Neural cell (in vitro differentiated cells): Measurements from ENCODE around the gene PKNOX2. TPM values are rescaled to one million over a fixed set of nuclear protein-coding genes. Genes with fewer than 3 reads are reported as not detected.

Source experiments
- H2AFZ ChIP-seq: fragments of 200-600, 300-800 bp; sonication (generic), shearing (Covaris generic); 2 replicates; pipeline ENCODE4 v1.6.0; 2014; ENCODE audit warnings: low read depth, mild to moderate bottlenecking, antibody characterized with exemption, low read length, moderate library complexity
- H3F3A ChIP-seq: fragments of 200-600 bp; shearing (Covaris generic); 2 replicates; pipeline ENCODE4 v1.6.1; 2016; ENCODE audit warnings: mild to moderate bottlenecking, moderate library complexity, mixed read lengths, antibody characterized with exemption, low read length; ENCODE audit not compliant: insufficient read depth, poor library complexity, severe bottlenecking
- H3K27ac ChIP-seq: fragments of 200-600, 300-800 bp; sonication (generic), shearing (Covaris generic); 2 replicates; pipeline ENCODE4 v1.5.1; 2014; ENCODE audit warnings: mild to moderate bottlenecking, low read length, moderate library complexity
- H3K27me3 ChIP-seq: fragments of 300-800, 200-600 bp; sonication (generic), shearing (Covaris generic); 2 replicates; pipeline ENCODE4 v1.6.0; 2014; ENCODE audit warnings: mild to moderate bottlenecking, low read depth, low read length, moderate library complexity; ENCODE audit not compliant: insufficient read depth
- H3K36me3 ChIP-seq: fragments of 300-800, 200-600 bp; sonication (generic), shearing (Covaris generic); 2 replicates; pipeline ENCODE4 v1.5.1; 2014; ENCODE audit warnings: mild to moderate bottlenecking, antibody characterized with exemption, low read length, moderate library complexity; ENCODE audit not compliant: insufficient read depth
- H3K4me2 ChIP-seq: fragments of 300-800, 200-600 bp; sonication (generic), shearing (Covaris generic); 2 replicates; pipeline ENCODE4 v1.6.0; 2014; ENCODE audit warnings: mild to moderate bottlenecking, low read length
- H3K4me3 ChIP-seq: fragments of 300-800, 200-600 bp; sonication (generic), shearing (Covaris generic); 2 replicates; pipeline ENCODE4 v1.5.1; 2014; ENCODE audit warnings: mild to moderate bottlenecking, low read length, moderate library complexity
- H3K79me2 ChIP-seq: fragments of 200-600 bp; shearing (Covaris generic); replicated peaks from 2 replicates; pipeline ENCODE4 v1.6.0; 2014; ENCODE audit warnings: mild to moderate bottlenecking, low read length, moderate library complexity; ENCODE audit not compliant: insufficient read depth
- H3K9ac ChIP-seq: fragments of 300-800, 200-600 bp; sonication (generic), shearing (Covaris generic); 2 replicates; pipeline ENCODE4 v1.6.1; 2016; ENCODE audit warnings: mild to moderate bottlenecking, low read length, mixed read lengths
- H3K9me2 ChIP-seq: fragments of 200-600 bp; shearing (Covaris generic); 2 replicates; pipeline ENCODE4 v1.6.1; 2016; ENCODE audit warnings: mild to moderate bottlenecking, low read length, mixed read lengths; ENCODE audit not compliant: insufficient read depth
- H3K9me3 ChIP-seq: fragments of 200-600, 300-800 bp; sonication (generic), shearing (Covaris generic); 2 replicates; pipeline ENCODE4 v1.6.1; 2016; ENCODE audit warnings: mild to moderate bottlenecking, mixed run types, low read length, moderate library complexity, mixed read lengths
- H4K20me1 ChIP-seq: fragments of 200-600 bp; shearing (Covaris generic); 2 replicates; pipeline ENCODE4 v1.6.1; 2016; ENCODE audit warnings: mild to moderate bottlenecking, mixed run types; ENCODE audit not compliant: insufficient read depth
- CTCF ChIP-seq: fragments of 450-650 bp; IDR thresholded peaks from 2 replicates; pipeline ENCODE4 v1.5.1; 2014; ENCODE audit warnings: antibody characterized with exemption, mild to moderate bottlenecking, moderate library complexity; ENCODE audit not compliant: poor library complexity, severe bottlenecking
- EP300 ChIP-seq: fragments of 450-650 bp; conservative IDR thresholded peaks from 2 replicates; pipeline ENCODE4 v1.6.1; 2014; ENCODE audit warnings: antibody characterized with exemption, mild to moderate bottlenecking, moderate library complexity; ENCODE audit not compliant: poor library complexity, severe bottlenecking
- EZH2 ChIP-seq: fragments of 200-600, 300-800 bp; shearing (Covaris generic), sonication (generic); IDR thresholded peaks from 2 replicates; pipeline ENCODE4 v1.6.1; 2014; ENCODE audit warnings: antibody characterized with exemption, low read length, borderline replicate concordance, mild to moderate bottlenecking; ENCODE audit not compliant: insufficient read depth, poor library complexity, severe bottlenecking
- MXI1 ChIP-seq: fragments of 450-650 bp; conservative IDR thresholded peaks from 2 replicates; pipeline ENCODE4 v1.6.1; 2014; ENCODE audit warnings: antibody characterized with exemption, mild to moderate bottlenecking; ENCODE audit not compliant: poor library complexity, severe bottlenecking
- POLR2AphosphoS5 ChIP-seq: IDR thresholded peaks from 2 replicates; pipeline ENCODE4 v1.6.1; 2012
- RAD21 ChIP-seq: fragments of 450-650 bp; conservative IDR thresholded peaks from 2 replicates; pipeline ENCODE4 v1.6.1; 2014; ENCODE audit warnings: antibody characterized with exemption, mild to moderate bottlenecking, moderate library complexity
- REST ChIP-seq: IDR thresholded peaks from 2 replicates; pipeline ENCODE4 v1.6.1; 2012; ENCODE audit warnings: borderline replicate concordance
- SMC3 ChIP-seq: fragments of 450-650 bp; conservative IDR thresholded peaks from 2 replicates; pipeline ENCODE4 v1.6.1; 2014; ENCODE audit warnings: antibody characterized with exemption, mild to moderate bottlenecking, moderate library complexity; ENCODE audit not compliant: poor library complexity
- TAF1 ChIP-seq: IDR thresholded peaks from 2 replicates; pipeline ENCODE4 v1.6.1; 2012; ENCODE audit warnings: low read depth
- polyA plus RNA-seq: library from polyadenylated mRNA; depleted of rRNA; stranded (reverse); fragments of >200 nt; gene quantifications from 2 replicates; pipeline ENCODE4 v1.2.3, GENCODE V29; 2014

Gene PKNOX2
- polyA plus RNA-seq, 1 donor from 2014 or later, result 0.99 TPM

- TF ChIP-seq MXI1 (no peak), RAD21 (no peak), REST (no peak), SMC3 (no peak), POLR2AphosphoS5 (no peak), EP300 (no peak), EZH2 (no peak), TAF1 (no peak), CTCF (no peak)
- no peak overlapping the region for H3K9ac ChIP-seq
Observed at GRCh38 chr11:125460275-125460674, 295.7 kb downstream of the PKNOX2 start.

GRCh38 chr11:125463590-125464269 is 299.2 kb downstream of the PKNOX2 start:
- Histone ChIP-seq H3K79me2 (no peaks in the 10 kb centered on the region), H4K20me1 (no peaks in the 10 kb centered on the region), H3K4me2 (no peak overlapping the region), H3K4me3 (no peak overlapping the region), H3K36me3 (peaks cover 5% of the 10 kb centered on the region), H3K9me2 (no peaks in the 10 kb centered on the region), H3K9ac (no peak overlapping the region), H3K27ac (no peak overlapping the region), H3K9me3 (no peaks in the 10 kb centered on the region), H2AFZ (no peak overlapping the region), H3F3A (no peaks in the 10 kb centered on the region), H3K27me3 (no peaks in the 10 kb centered on the region)
- no peak for TF ChIP-seq EP300
- TF ChIP-seq MXI1, result no peak
- no peak for TF ChIP-seq SMC3
- TF ChIP-seq EZH2, result no peak
- no peak for TF ChIP-seq RAD21
- no peak for TF ChIP-seq CTCF
- no peak for TF ChIP-seq TAF1
- no peak for TF ChIP-seq REST
- TF ChIP-seq POLR2AphosphoS5, result no peak

More at GRCh38 chr11:125460275-125460674, 295.7 kb downstream of the PKNOX2 start:
- no peak overlapping the region for H2AFZ ChIP-seq
- no peaks in the 10 kb centered on the region for H3F3A ChIP-seq
- H3K4me2 ChIP-seq, result no peak overlapping the region
- no peaks in the 10 kb centered on the region for H3K79me2 ChIP-seq
- no peaks in the 10 kb centered on the region for H3K9me3 ChIP-seq
- H3K27ac ChIP-seq, result no peak overlapping the region
- H4K20me1 ChIP-seq, result no peaks in the 10 kb centered on the region
- no peak overlapping the region for H3K4me3 ChIP-seq
- H3K27me3 ChIP-seq, result no peaks in the 10 kb centered on the region
- H3K9me2 ChIP-seq, result no peaks in the 10 kb centered on the region
- peaks cover 14% of the 10 kb centered on the region for H3K36me3 ChIP-seq
